K562 (cell line): Measurements from ENCODE around the gene COL11A2. TPM values are rescaled to one million over a fixed set of nuclear protein-coding genes. Genes with fewer than 3 reads are reported as not detected.
A peak's percentile ranks its signal among the peaks of the same experiment; 100 is the strongest.

Source experiments
- BRD9 ChIP-seq: fragments of 450-650 bp; IDR thresholded peaks from 2 replicates; pipeline ENCODE4 v1.6.1; 2018; ENCODE audit warnings: low read depth; ENCODE audit not compliant: partially characterized antibody
- EP400 ChIP-seq: fragments of 450-650 bp; IDR thresholded peaks from 2 replicates; pipeline ENCODE4 v1.6.1; 2017; ENCODE audit warnings: antibody characterized with exemption, mild to moderate bottlenecking, moderate library complexity
- ERF ChIP-seq: fragments of 450-650 bp; formaldehyde crosslinking; IDR thresholded peaks from 2 replicates; pipeline ENCODE4 v1.4.0; 2020; ENCODE audit warnings: mild to moderate bottlenecking, mixed read lengths
- MIER1 ChIP-seq: fragments of 450-650 bp; IDR thresholded peaks from 2 replicates; pipeline ENCODE4 v1.6.1; 2016; ENCODE audit warnings: antibody characterized with exemption, mild to moderate bottlenecking, low read depth
- NFATC3 ChIP-seq: fragments of 450-650 bp; IDR thresholded peaks from 2 replicates; pipeline ENCODE4 v1.6.1; 2017; ENCODE audit warnings: mild to moderate bottlenecking
- NRF1 ChIP-seq, 2 experiments: fragments of 450-650 bp; IDR thresholded peaks in 1 of 2; conservative IDR thresholded peaks in 1 of 2; 2 replicates each; pipeline ENCODE4 v1.6.1; 2014; ENCODE audit warnings: mild to moderate bottlenecking in 2 of 2
- PHF21A ChIP-seq: fragments of 450-650 bp; IDR thresholded peaks from 2 replicates; pipeline ENCODE4 v1.6.1; 2017; ENCODE audit warnings: low read depth, borderline replicate concordance
- POLR2B ChIP-seq: fragments of 450-650 bp; IDR thresholded peaks from 2 replicates; pipeline ENCODE4 v1.6.1; 2018; ENCODE audit warnings: low read depth; ENCODE audit not compliant: partially characterized antibody
- POU5F1 ChIP-seq: fragments of 150-350 bp; IDR thresholded peaks from 2 replicates; pipeline ENCODE4 v1.6.1; 2014; ENCODE audit warnings: borderline replicate concordance, low read length, low read depth, mild to moderate bottlenecking; ENCODE audit not compliant: partially characterized antibody
- SOX6 ChIP-seq: fragments of 450-650 bp; IDR thresholded peaks from 2 replicates; pipeline ENCODE4 v1.6.1; 2014; ENCODE audit warnings: mild to moderate bottlenecking
- SREBF1 ChIP-seq: fragments of 150-350 bp; IDR thresholded peaks from 2 replicates; pipeline ENCODE4 v1.6.1; 2014; ENCODE audit warnings: antibody characterized with exemption, low read depth, low read length, borderline replicate concordance
- STAT5B ChIP-seq: fragments of 250-450 bp; sonication (Bioruptor Pico); IDR thresholded peaks from 2 replicates; pipeline ENCODE4 v1.8.0; 2021; ENCODE audit warnings: mild to moderate bottlenecking, inconsistent platforms
- THRAP3 ChIP-seq: fragments of 450-650 bp; IDR thresholded peaks from 2 replicates; pipeline ENCODE4 v1.6.1; 2016; ENCODE audit warnings: mild to moderate bottlenecking, inconsistent platforms, borderline replicate concordance
- TRIM24 ChIP-seq, 2 experiments: fragments of 450-650 bp; IDR thresholded peaks; 2 replicates each; pipeline ENCODE4 v1.6.1; 2016
- ZFPM2 ChIP-seq: fragments of 250-450 bp; sonication (Bioruptor Pico); IDR thresholded peaks from 2 replicates; pipeline ENCODE4 v1.5.1; 2022; ENCODE audit warnings: mild to moderate bottlenecking
- ZNF140 ChIP-seq: fragments of 250-450 bp; sonication (Bioruptor Pico); IDR thresholded peaks from 2 replicates; pipeline ENCODE4 v1.8.0; 2021; ENCODE audit warnings: moderate library complexity, mild to moderate bottlenecking, inconsistent platforms
- ZNF23 ChIP-seq: fragments of 250-450 bp; sonication (Bioruptor Pico); IDR thresholded peaks from 2 replicates; pipeline ENCODE4 v1.4.0; 2020; ENCODE audit warnings: mild to moderate bottlenecking
- ZNF311 ChIP-seq: fragments of 250-450 bp; sonication (Bioruptor Pico); IDR thresholded peaks from 2 replicates; pipeline ENCODE4 v1.4.0; 2020; ENCODE audit warnings: mild to moderate bottlenecking, moderate library complexity
- polyA plus RNA-seq, 8 experiments: library from polyadenylated mRNA; depleted of rRNA in 4 of 8; stranded (reverse) in 5 of 8; unstranded in 3 of 8; fragments of >200 nt; fragmentation: Nextera tagmentation in 2 of 8; fragmentation: Illumina TruSeq in 1 of 8; extraction: Ambion mirVana in 2 of 8; extraction: Trizol in 1 of 8; gene quantifications; 2 replicates each; pipeline versions ENCODE4 v1.2.1 to v1.2.3, GENCODE V29; 2011 to 2014; ENCODE audit warnings: inconsistent platforms in 1 of 8, missing spikeins in 1 of 8
- total RNA-seq, 7 experiments: library from RNA; depleted of rRNA in 6 of 7; stranded (reverse); fragments of >200 nt in 6 of 7; fragmentation: Illumina TruSeq in 2 of 7; extraction: Trizol in 2 of 7; gene quantifications; 2 replicates each; pipeline versions ENCODE4 v1.2.1 to v1.2.3, GENCODE V29; 2011 to 2021; ENCODE audit warnings: low replicate concordance in 1 of 7
- TF ChIP-seq, protein P1 (sequence below): sonication (generic); formaldehyde crosslinking; IDR thresholded peaks from 2 replicates; pipeline ENCODE4 v1.8.0; 2023; ENCODE audit warnings: mild to moderate bottlenecking, missing genetic modification reagents
- TF ChIP-seq, protein P2 (sequence below): IDR thresholded peaks from 2 replicates; pipeline ENCODE4 v1.6.1; 2011; ENCODE audit warnings: borderline replicate concordance, low read depth, mild to moderate bottlenecking, moderate library complexity, low read length; ENCODE audit not compliant: insufficient read depth, poor library complexity, severe bottlenecking
- TF ChIP-seq, protein P3 (sequence below): sonication (generic); formaldehyde crosslinking; IDR thresholded peaks from 2 replicates; pipeline ENCODE4 v1.8.1; 2023; ENCODE audit warnings: mild to moderate bottlenecking, missing genetic modification reagents, moderate library complexity
- TF ChIP-seq, protein P4 (sequence below): fragments of 450-650 bp; formaldehyde crosslinking; IDR thresholded peaks from 2 replicates; pipeline ENCODE4 v1.4.0; 2020; ENCODE audit warnings: mild to moderate bottlenecking, mixed read lengths

The COL11A2 gene
- total and polyA plus RNA-seq, 9 of the 15 experiments (the other 6 are each of a cell fraction or from before 2014, with no cell fraction given), result 0.04 to 0.35 (median 0.09) TPM; not detected in 1

DNA sequence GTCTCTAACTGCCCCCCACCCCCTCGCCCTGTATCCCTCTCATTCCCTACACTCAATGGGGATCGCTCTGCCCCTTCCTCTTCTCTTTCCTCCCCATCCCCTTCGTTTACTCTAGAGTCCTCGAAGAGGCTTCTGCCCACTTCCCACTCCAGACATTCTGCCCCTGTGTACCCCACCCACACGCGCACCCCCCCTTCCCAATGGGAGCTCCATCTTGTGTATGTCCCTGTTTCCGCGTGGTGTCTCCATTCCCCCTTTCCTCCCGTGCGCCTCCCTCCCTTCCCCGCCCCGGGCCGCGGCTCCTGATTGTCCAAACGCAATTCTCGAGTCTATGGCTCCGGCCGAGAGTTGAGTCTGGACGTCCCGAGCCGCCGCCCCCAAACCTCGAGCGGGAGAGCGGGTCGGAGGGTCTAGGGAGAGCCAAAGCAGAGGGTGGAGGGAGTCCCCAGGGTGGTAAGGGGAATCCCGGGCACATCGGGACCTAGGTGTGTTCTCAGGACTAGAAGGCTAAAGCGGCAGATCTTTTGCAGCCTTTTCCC is 15.4 kb upstream of the COL11A2 start (continued):
- TF ChIP-seq, protein P1, sequence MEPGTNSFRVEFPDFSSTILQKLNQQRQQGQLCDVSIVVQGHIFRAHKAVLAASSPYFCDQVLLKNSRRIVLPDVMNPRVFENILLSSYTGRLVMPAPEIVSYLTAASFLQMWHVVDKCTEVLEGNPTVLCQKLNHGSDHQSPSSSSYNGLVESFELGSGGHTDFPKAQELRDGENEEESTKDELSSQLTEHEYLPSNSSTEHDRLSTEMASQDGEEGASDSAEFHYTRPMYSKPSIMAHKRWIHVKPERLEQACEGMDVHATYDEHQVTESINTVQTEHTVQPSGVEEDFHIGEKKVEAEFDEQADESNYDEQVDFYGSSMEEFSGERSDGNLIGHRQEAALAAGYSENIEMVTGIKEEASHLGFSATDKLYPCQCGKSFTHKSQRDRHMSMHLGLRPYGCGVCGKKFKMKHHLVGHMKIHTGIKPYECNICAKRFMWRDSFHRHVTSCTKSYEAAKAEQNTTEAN (CRISPR knock-in tag), result peak; percentile 76; the same call in 1 of the 2 replicates
- TF ChIP-seq EP400 (no peak), PHF21A (no peak), NFATC3 (no peak), POU5F1 (no peak), TRIM24 (IDR thresholded peaks at IDR 0.05) (no peak), SREBF1 (no peak), ZNF311 (CRISPR knock-in tag) (no peak), NRF1 (conservative IDR thresholded peaks at IDR 0.05 in 1 of 2, IDR thresholded peaks at IDR 0.05 in 1 of 2) (no peak), POLR2B (no peak), THRAP3 (no peak), ERF (CRISPR knock-in tag) (no peak), SOX6 (no peak), MIER1 (no peak), BRD9 (peak; percentile 21), ZNF140 (CRISPR knock-in tag) (no peak), ZNF23 (CRISPR knock-in tag) (no peak), STAT5B (CRISPR knock-in tag) (no peak), ZFPM2 (no peak)
- TF ChIP-seq, protein P2, sequence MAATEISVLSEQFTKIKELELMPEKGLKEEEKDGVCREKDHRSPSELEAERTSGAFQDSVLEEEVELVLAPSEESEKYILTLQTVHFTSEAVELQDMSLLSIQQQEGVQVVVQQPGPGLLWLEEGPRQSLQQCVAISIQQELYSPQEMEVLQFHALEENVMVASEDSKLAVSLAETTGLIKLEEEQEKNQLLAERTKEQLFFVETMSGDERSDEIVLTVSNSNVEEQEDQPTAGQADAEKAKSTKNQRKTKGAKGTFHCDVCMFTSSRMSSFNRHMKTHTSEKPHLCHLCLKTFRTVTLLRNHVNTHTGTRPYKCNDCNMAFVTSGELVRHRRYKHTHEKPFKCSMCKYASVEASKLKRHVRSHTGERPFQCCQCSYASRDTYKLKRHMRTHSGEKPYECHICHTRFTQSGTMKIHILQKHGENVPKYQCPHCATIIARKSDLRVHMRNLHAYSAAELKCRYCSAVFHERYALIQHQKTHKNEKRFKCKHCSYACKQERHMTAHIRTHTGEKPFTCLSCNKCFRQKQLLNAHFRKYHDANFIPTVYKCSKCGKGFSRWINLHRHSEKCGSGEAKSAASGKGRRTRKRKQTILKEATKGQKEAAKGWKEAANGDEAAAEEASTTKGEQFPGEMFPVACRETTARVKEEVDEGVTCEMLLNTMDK, result no peak
- TF ChIP-seq, protein P3, sequence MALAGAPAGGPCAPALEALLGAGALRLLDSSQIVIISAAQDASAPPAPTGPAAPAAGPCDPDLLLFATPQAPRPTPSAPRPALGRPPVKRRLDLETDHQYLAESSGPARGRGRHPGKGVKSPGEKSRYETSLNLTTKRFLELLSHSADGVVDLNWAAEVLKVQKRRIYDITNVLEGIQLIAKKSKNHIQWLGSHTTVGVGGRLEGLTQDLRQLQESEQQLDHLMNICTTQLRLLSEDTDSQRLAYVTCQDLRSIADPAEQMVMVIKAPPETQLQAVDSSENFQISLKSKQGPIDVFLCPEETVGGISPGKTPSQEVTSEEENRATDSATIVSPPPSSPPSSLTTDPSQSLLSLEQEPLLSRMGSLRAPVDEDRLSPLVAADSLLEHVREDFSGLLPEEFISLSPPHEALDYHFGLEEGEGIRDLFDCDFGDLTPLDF (CRISPR knock-in tag), result no peak
- TF ChIP-seq, protein P4, sequence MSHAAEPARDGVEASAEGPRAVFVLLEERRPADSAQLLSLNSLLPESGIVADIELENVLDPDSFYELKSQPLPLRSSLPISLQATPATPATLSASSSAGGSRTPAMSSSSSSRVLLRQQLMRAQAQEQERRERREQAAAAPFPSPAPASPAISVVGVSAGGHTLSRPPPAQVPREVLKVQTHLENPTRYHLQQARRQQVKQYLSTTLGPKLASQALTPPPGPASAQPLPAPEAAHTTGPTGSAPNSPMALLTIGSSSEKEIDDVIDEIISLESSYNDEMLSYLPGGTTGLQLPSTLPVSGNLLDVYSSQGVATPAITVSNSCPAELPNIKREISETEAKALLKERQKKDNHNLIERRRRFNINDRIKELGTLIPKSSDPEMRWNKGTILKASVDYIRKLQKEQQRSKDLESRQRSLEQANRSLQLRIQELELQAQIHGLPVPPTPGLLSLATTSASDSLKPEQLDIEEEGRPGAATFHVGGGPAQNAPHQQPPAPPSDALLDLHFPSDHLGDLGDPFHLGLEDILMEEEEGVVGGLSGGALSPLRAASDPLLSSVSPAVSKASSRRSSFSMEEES (CRISPR knock-in tag), result peak; percentile 11; the same call in 1 of the 2 replicates
